Measurements from ENCODE around the gene SNAPIN.
"Not testable (repeated sequence)": the region's sequence is repeated elsewhere in the genome, so short reads cannot be mapped to it uniquely, and the experiment has no call there.

SNAPIN gene

GRCh38 chr1:153626904-153627714, 31.4 kb upstream of the SNAPIN start, which contains the start of gene S100A13:
Gene S100A13, minus strand, starts transcription at chr1:153627505. Its CDS starts 1,033 bp downstream, at chr1:153626472.
- peak; percentile 95 for DNase-seq

- DNase-seq: no peak
Observed at GRCh38 chr1:153627715-153628626, 30.5 kb upstream of the SNAPIN start, which contains the start of gene S100A1. Gene S100A1, plus strand, starts transcription at chr1:153628434. Its CDS starts 2,088 bp downstream, at chr1:153630522.

- no peak for DNase-seq
Observed at GRCh38 chr1:153628638-153629342, 29.7 kb upstream of the SNAPIN start.

- no peak for DNase-seq
Observed at GRCh38 chr1:153629343-153629665, 29.2 kb upstream of the SNAPIN start.

GRCh38 chr1:153629971-153630370, 28.5 kb upstream of the SNAPIN start:
- no peak for DNase-seq

- no peak for DNase-seq
Observed at GRCh38 chr1:153630384-153630783, 28.1 kb upstream of the SNAPIN start.

GRCh38 chr1:153631047-153632022, 27.2 kb upstream of the SNAPIN start:
- peak; percentile 33 for DNase-seq

- no peak for DNase-seq
Observed at GRCh38 chr1:153633161-153633753, 25.2 kb upstream of the SNAPIN start.

GRCh38 chr1:153633754-153634665, 24.5 kb upstream of the SNAPIN start, which contains the start of gene CHTOP:
Gene CHTOP, plus strand, starts transcription at chr1:153634066. Its CDS starts 2,523 bp downstream, at chr1:153636589.
- DNase-seq: peak; percentile 97

- no peak for DNase-seq
Observed at GRCh38 chr1:153635872-153636271, 22.6 kb upstream of the SNAPIN start.

- DNase-seq: no peak
Observed at GRCh38 chr1:153636312-153636711, 22.2 kb upstream of the SNAPIN start.

- no peak for DNase-seq
Observed at GRCh38 chr1:153638261-153638660, 20.2 kb upstream of the SNAPIN start.

- no peak for DNase-seq
Observed at GRCh38 chr1:153639280-153639679, 19.2 kb upstream of the SNAPIN start.

- not testable (repeated sequence) for DNase-seq
Observed at GRCh38 chr1:153640213-153640612, 18.3 kb upstream of the SNAPIN start.

- DNase-seq: no peak
Observed at GRCh38 chr1:153640861-153641260, 17.6 kb upstream of the SNAPIN start.

- no peak for DNase-seq
Observed at GRCh38 chr1:153642161-153642560, 16.3 kb upstream of the SNAPIN start.

- no peak for DNase-seq
Observed at GRCh38 chr1:153643100-153643499, 15.4 kb upstream of the SNAPIN start.

GRCh38 chr1:153643816-153644215, 14.7 kb upstream of the SNAPIN start:
- DNase-seq: no peak

GRCh38 chr1:153646672-153647345, 11.7 kb upstream of the SNAPIN start:
- DNase-seq: no peak
